Vagina (tissue), 2 donors: ENCODE data around the gene CDCA3.

ENCODE experiments used
- POLR2AphosphoS5 ChIP-seq, 2 donors: sonication (generic); formaldehyde crosslinking; IDR thresholded peaks; one replicate each; pipeline ENCODE4 v1.9.0; 2017; ENCODE audit warnings: antibody characterized with exemption in 2 of 2, mild to moderate bottlenecking in 2 of 2, low read depth in 1 of 2; ENCODE audit not compliant: insufficient read depth in 1 of 2
- TF ChIP-seq, protein P1 (sequence below), 3 experiments: fragments of 450-650 bp in 2 of 3; fragments of 200-600 bp in 1 of 3; sonication (generic) in 1 of 3; IDR thresholded peaks; one replicate each; pipeline ENCODE4 v1.5.1; 2017 to 2019; ENCODE audit warnings: antibody characterized with exemption in 3 of 3, mild to moderate bottlenecking in 2 of 3, moderate library complexity in 2 of 3

DNA sequence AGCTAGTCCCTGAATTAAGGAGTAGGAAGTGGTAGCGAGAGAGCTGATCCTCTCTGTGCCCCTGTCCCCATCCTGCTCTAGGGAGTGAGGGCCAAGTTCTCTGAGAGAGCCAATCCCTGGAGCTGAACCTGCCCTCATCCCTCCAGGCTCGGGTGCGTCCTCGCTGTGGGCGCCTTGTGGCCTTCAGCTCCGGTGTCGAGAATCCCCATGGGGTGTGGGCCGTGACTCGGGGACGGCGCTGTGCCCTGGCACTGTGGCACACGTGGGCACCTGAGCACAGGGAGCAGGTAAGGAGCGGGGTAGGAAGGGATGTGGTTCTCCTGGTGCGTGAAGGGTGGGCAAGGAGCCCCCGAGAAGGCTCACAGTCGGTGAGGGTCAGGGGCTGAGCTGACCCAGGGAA lies 12.2 kb downstream of the CDCA3 start:
- TF ChIP-seq, protein P1, sequence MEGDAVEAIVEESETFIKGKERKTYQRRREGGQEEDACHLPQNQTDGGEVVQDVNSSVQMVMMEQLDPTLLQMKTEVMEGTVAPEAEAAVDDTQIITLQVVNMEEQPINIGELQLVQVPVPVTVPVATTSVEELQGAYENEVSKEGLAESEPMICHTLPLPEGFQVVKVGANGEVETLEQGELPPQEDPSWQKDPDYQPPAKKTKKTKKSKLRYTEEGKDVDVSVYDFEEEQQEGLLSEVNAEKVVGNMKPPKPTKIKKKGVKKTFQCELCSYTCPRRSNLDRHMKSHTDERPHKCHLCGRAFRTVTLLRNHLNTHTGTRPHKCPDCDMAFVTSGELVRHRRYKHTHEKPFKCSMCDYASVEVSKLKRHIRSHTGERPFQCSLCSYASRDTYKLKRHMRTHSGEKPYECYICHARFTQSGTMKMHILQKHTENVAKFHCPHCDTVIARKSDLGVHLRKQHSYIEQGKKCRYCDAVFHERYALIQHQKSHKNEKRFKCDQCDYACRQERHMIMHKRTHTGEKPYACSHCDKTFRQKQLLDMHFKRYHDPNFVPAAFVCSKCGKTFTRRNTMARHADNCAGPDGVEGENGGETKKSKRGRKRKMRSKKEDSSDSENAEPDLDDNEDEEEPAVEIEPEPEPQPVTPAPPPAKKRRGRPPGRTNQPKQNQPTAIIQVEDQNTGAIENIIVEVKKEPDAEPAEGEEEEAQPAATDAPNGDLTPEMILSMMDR (IDR thresholded peaks at IDR 0.05) = no peak
- TF ChIP-seq POLR2AphosphoS5 (IDR thresholded peaks at IDR 0.05; ENCODE audit: insufficient read depth in 1 of 2, low read depth in 1 of 2) = no peak
